Measurements from ENCODE around the gene CCT6B.
"Not testable (repeated sequence)": the region's sequence is repeated elsewhere in the genome, so short reads cannot be mapped to it uniquely, and the experiment has no call there.

Gene CCT6B

GRCh38 chr17:34990921-34991365, 29.7 kb upstream of the CCT6B start:
- H3K4me3 Mint-ChIP-seq = no peak overlapping the region
- peaks cover 6% of the 10 kb centered on the region for H3K4me1 Mint-ChIP-seq (ENCODE audit: low read depth)
- peaks cover 13% of the 10 kb centered on the region for H3K36me3 Mint-ChIP-seq
- H3K27ac Mint-ChIP-seq = no peak overlapping the region
- no peaks in the 10 kb centered on the region for H3K27me3 Mint-ChIP-seq
- H3K9me3 Mint-ChIP-seq (ENCODE audit: low read depth) = no peaks in the 10 kb centered on the region

GRCh38 chr17:34989473-34989872, 28.2 kb upstream of the CCT6B start:
- H3K36me3 Mint-ChIP-seq = peaks cover 16% of the 10 kb centered on the region
- no peak overlapping the region for H3K4me3 Mint-ChIP-seq
- no peaks in the 10 kb centered on the region for H3K9me3 Mint-ChIP-seq (ENCODE audit: low read depth)
- H3K27ac Mint-ChIP-seq = no peak overlapping the region
- no peaks in the 10 kb centered on the region for H3K27me3 Mint-ChIP-seq
- H3K4me1 Mint-ChIP-seq (ENCODE audit: low read depth) = peaks cover 18% of the 10 kb centered on the region

GRCh38 chr17:34988644-34989043, 27.4 kb upstream of the CCT6B start:
- Mint-ChIP-seq H3K4me3 (no peak overlapping the region), H3K4me1 (ENCODE audit: low read depth) (peaks cover 26% of the 10 kb centered on the region), H3K27me3 (no peaks in the 10 kb centered on the region), H3K27ac (no peak overlapping the region), H3K36me3 (peaks cover 18% of the 10 kb centered on the region), H3K9me3 (ENCODE audit: low read depth) (no peaks in the 10 kb centered on the region)

GRCh38 chr17:34987232-34987631, 26.0 kb upstream of the CCT6B start:
- H3K27ac Mint-ChIP-seq = no peak overlapping the region
- peaks cover 38% of the 10 kb centered on the region for H3K4me1 Mint-ChIP-seq (ENCODE audit: low read depth)
- peaks cover 17% of the 10 kb centered on the region for H3K36me3 Mint-ChIP-seq
- H3K27me3 Mint-ChIP-seq = no peaks in the 10 kb centered on the region
- H3K9me3 Mint-ChIP-seq (ENCODE audit: low read depth) = no peaks in the 10 kb centered on the region
- no peak overlapping the region for H3K4me3 Mint-ChIP-seq

- Mint-ChIP-seq H3K4me1 (ENCODE audit: low read depth) (peaks cover 57% of the 10 kb centered on the region), H3K27me3 (no peaks in the 10 kb centered on the region), H3K27ac (peak overlapping the region; percentile 98), H3K9me3 (ENCODE audit: low read depth) (no peaks in the 10 kb centered on the region), H3K36me3 (peaks cover 10% of the 10 kb centered on the region), H3K4me3 (peak overlapping the region; percentile 98)
Observed at GRCh38 chr17:34981538-34982241, 20.4 kb upstream of the CCT6B start.

GRCh38 chr17:34980681-34981537, 19.6 kb upstream of the CCT6B start:
- Mint-ChIP-seq H3K36me3 (peaks cover 10% of the 10 kb centered on the region), H3K9me3 (ENCODE audit: low read depth) (no peaks in the 10 kb centered on the region), H3K4me1 (ENCODE audit: low read depth) (peaks cover 55% of the 10 kb centered on the region), H3K27me3 (no peaks in the 10 kb centered on the region), H3K27ac (peak overlapping the region; percentile 98), H3K4me3 (peak overlapping the region; percentile 98)

- peaks cover 50% of the 10 kb centered on the region for H3K4me1 Mint-ChIP-seq (ENCODE audit: low read depth)
- peaks cover 10% of the 10 kb centered on the region for H3K36me3 Mint-ChIP-seq
- H3K9me3 Mint-ChIP-seq (ENCODE audit: low read depth) = no peaks in the 10 kb centered on the region
- no peaks in the 10 kb centered on the region for H3K27me3 Mint-ChIP-seq
- H3K4me3 Mint-ChIP-seq = peak within 1 kb of the TSS; percentile 98
- peak within 1 kb of the TSS; percentile 100 for H3K27ac Mint-ChIP-seq
Observed at GRCh38 chr17:34980353-34980680, 19.1 kb upstream of the CCT6B start, which contains the start of gene LIG3. Gene LIG3, plus strand, starts transcription at chr17:34980512. Its CDS starts 2,494 bp downstream, at chr17:34983006.

- Mint-ChIP-seq H3K4me3 (peak overlapping the region; percentile 98), H3K27me3 (no peaks in the 10 kb centered on the region), H3K27ac (peak overlapping the region; percentile 100), H3K4me1 (ENCODE audit: low read depth) (peaks cover 47% of the 10 kb centered on the region), H3K36me3 (peaks cover 13% of the 10 kb centered on the region), H3K9me3 (ENCODE audit: low read depth) (no peaks in the 10 kb centered on the region)
Observed at GRCh38 chr17:34979650-34980352, 18.5 kb upstream of the CCT6B start.

GRCh38 chr17:34979153-34979552, 17.9 kb upstream of the CCT6B start:
- Mint-ChIP-seq H3K4me3 (peak overlapping the region; percentile 98), H3K27me3 (no peaks in the 10 kb centered on the region), H3K9me3 (ENCODE audit: low read depth) (no peaks in the 10 kb centered on the region), H3K36me3 (peaks cover 15% of the 10 kb centered on the region), H3K4me1 (ENCODE audit: low read depth) (peaks cover 44% of the 10 kb centered on the region), H3K27ac (peak overlapping the region; percentile 100)

GRCh38 chr17:34974794-34975785, 13.8 kb upstream of the CCT6B start:
- peak overlapping the region; percentile 35 for H3K27ac Mint-ChIP-seq
- no peaks in the 10 kb centered on the region for H3K9me3 Mint-ChIP-seq (ENCODE audit: low read depth)
- H3K27me3 Mint-ChIP-seq = no peaks in the 10 kb centered on the region
- H3K4me3 Mint-ChIP-seq = no peak overlapping the region
- peaks cover 11% of the 10 kb centered on the region for H3K36me3 Mint-ChIP-seq
- H3K4me1 Mint-ChIP-seq (ENCODE audit: low read depth) = peaks cover 15% of the 10 kb centered on the region

- Mint-ChIP-seq H3K9me3 (ENCODE audit: low read depth) (no peaks in the 10 kb centered on the region), H3K4me3 (no peak overlapping the region), H3K36me3 (peaks cover 11% of the 10 kb centered on the region), H3K27ac (no peak overlapping the region), H3K27me3 (no peaks in the 10 kb centered on the region), H3K4me1 (ENCODE audit: low read depth) (peaks cover 6% of the 10 kb centered on the region)
Observed at GRCh38 chr17:34974179-34974578, 12.9 kb upstream of the CCT6B start.

GRCh38 chr17:34958438-34958837, 2.8 kb downstream of the CCT6B start:
- no peaks in the 10 kb centered on the region for H3K9me3 Mint-ChIP-seq (ENCODE audit: low read depth)
- H3K27me3 Mint-ChIP-seq = no peaks in the 10 kb centered on the region
- no peak overlapping the region for H3K4me3 Mint-ChIP-seq

GRCh38 chr17:34950780-34951179, 10.5 kb downstream of the CCT6B start:
- not testable (repeated sequence) for H3K9me3 Mint-ChIP-seq (ENCODE audit: low read depth); H3K4me1 Mint-ChIP-seq (ENCODE audit: low read depth); H3K27me3 Mint-ChIP-seq; H3K27ac Mint-ChIP-seq; H3K36me3 Mint-ChIP-seq; H3K4me3 Mint-ChIP-seq

More at GRCh38 chr17:34958438-34958837, 2.8 kb downstream of the CCT6B start:
- peaks cover 6% of the 10 kb centered on the region for H3K36me3 Mint-ChIP-seq
- H3K27ac Mint-ChIP-seq = no peak overlapping the region
- H3K4me1 Mint-ChIP-seq (ENCODE audit: low read depth) = peaks cover 21% of the 10 kb centered on the region

GRCh38 chr17:34930283-34930682, 31.0 kb downstream of the CCT6B start:
- Mint-ChIP-seq H3K27ac (no peak overlapping the region), H3K36me3 (peaks cover 6% of the 10 kb centered on the region), H3K9me3 (ENCODE audit: low read depth) (no peaks in the 10 kb centered on the region), H3K27me3 (no peaks in the 10 kb centered on the region), H3K4me3 (no peak overlapping the region), H3K4me1 (ENCODE audit: low read depth) (no peaks in the 10 kb centered on the region)

Data from activated naive CD8-positive, alpha-beta T cell (primary cell).